GM12874 (cell line): Measurements from ENCODE around the gene PRODH2.

Source experiments
- CTCF ChIP-seq: IDR thresholded peaks from 2 replicates; pipeline ENCODE4 v1.5.1; 2011; ENCODE audit warnings: low read depth, mild to moderate bottlenecking, control low read depth, low read length, moderate library complexity; ENCODE audit not compliant: insufficient read depth

PRODH2 gene

GRCh38 chr19:35818445-35818844, 5.8 kb upstream of the PRODH2 start:
- TF ChIP-seq CTCF = no peak

- TF ChIP-seq CTCF = no peak
These were observed 4.2 kb upstream of the PRODH2 start for GRCh38 chr19:35816846-35817245.

GRCh38 chr19:35816262-35816661, 3.6 kb upstream of the PRODH2 start:
- TF ChIP-seq CTCF = no peak

- TF ChIP-seq CTCF = no peak
These were observed 622 bp upstream of the PRODH2 start for GRCh38 chr19:35813043-35813890.

GRCh38 chr19:35811317-35812219, 1.1 kb downstream of the PRODH2 start:
- no peak for TF ChIP-seq CTCF

GRCh38 chr19:35807633-35808032, 5.0 kb downstream of the PRODH2 start:
- no peak for TF ChIP-seq CTCF

GRCh38 chr19:35806597-35806996, 6.0 kb downstream of the PRODH2 start:
- TF ChIP-seq CTCF = no peak
